Body of pancreas (tissue), 4 donors: ENCODE data around the gene LIN7B.

Experiments used
- POLR2A ChIP-seq, 3 donors: fragments of 450-650 bp; IDR thresholded peaks; one replicate each; pipeline ENCODE4 v1.6.1; 2016; ENCODE audit warnings: antibody characterized with exemption in 3 of 3, mild to moderate bottlenecking in 2 of 3
- TF ChIP-seq, protein P1 (sequence below), 7 experiments: fragments of 450-650 bp in 4 of 7; fragments of 200-600 bp in 3 of 7; sonication (generic) in 3 of 7; IDR thresholded peaks; one replicate each; pipeline ENCODE4 v1.5.1; 2016 to 2019; ENCODE audit warnings: antibody characterized with exemption in 7 of 7

DNA sequence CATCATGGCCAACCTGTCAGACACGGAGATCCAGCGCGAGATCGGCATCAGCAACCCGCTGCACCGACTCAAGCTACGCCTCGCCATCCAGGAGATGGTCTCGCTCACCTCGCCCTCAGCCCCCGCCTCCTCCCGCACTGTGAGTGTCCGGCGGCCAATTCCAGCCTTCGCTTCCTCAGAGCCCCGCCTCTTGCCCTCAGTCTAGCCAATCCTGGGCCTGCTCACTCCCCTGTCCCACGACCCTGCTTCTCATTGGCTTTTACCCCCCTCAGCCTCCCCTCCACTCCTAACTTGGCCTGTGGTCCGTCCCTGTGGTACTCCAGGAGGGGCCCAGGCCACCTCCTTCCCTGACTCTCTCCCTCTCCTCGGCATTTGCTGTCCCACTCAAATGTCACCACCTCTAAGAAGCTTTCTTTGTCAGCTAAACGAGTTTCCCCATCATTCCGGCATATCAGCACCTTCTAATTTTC is 28.7 kb downstream of the LIN7B start:
- peak in 1 of 3 donors; percentile 14 for TF ChIP-seq POLR2A (IDR thresholded peaks at IDR 0.05)
- TF ChIP-seq, protein P1, sequence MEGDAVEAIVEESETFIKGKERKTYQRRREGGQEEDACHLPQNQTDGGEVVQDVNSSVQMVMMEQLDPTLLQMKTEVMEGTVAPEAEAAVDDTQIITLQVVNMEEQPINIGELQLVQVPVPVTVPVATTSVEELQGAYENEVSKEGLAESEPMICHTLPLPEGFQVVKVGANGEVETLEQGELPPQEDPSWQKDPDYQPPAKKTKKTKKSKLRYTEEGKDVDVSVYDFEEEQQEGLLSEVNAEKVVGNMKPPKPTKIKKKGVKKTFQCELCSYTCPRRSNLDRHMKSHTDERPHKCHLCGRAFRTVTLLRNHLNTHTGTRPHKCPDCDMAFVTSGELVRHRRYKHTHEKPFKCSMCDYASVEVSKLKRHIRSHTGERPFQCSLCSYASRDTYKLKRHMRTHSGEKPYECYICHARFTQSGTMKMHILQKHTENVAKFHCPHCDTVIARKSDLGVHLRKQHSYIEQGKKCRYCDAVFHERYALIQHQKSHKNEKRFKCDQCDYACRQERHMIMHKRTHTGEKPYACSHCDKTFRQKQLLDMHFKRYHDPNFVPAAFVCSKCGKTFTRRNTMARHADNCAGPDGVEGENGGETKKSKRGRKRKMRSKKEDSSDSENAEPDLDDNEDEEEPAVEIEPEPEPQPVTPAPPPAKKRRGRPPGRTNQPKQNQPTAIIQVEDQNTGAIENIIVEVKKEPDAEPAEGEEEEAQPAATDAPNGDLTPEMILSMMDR (IDR thresholded peaks at IDR 0.05) = no peak
